Measurements from ENCODE around the gene RFTN1. TPM values are rescaled to one million over a fixed set of nuclear protein-coding genes. Genes with fewer than 3 reads are reported as not detected.

RFTN1 gene
- total RNA-seq, 1 donor from 2014 or later, result 84.1 TPM

- peaks cover 4% of the 10 kb centered on the region for H3K9me3 Mint-ChIP-seq (ENCODE audit: unreplicated experiment)
- H3K4me3 Mint-ChIP-seq (ENCODE audit: unreplicated experiment), result no peak overlapping the region
- no peak for TF ChIP-seq CTCF (IDR thresholded peaks at IDR 0.05)
- no peak for DNase-seq (ENCODE audit: extremely low spot score, unreplicated experiment)
- peaks cover 14% of the 10 kb centered on the region for H3K4me1 Mint-ChIP-seq (ENCODE audit: unreplicated experiment)
- peaks cover 10% of the 10 kb centered on the region for H3K27me3 Mint-ChIP-seq (ENCODE audit: unreplicated experiment)
- H3K27ac Mint-ChIP-seq (ENCODE audit: unreplicated experiment), result no peak overlapping the region
- H3K36me3 Mint-ChIP-seq (ENCODE audit: unreplicated experiment), result no peaks in the 10 kb centered on the region
Observed at GRCh38 chr3:16546186-16547010, 32.9 kb upstream of the RFTN1 start.

- no peak overlapping the region for H3K4me3 Mint-ChIP-seq (ENCODE audit: unreplicated experiment)
- no peak overlapping the region for H3K27ac Mint-ChIP-seq (ENCODE audit: unreplicated experiment)
- no peak for DNase-seq (ENCODE audit: extremely low spot score, unreplicated experiment)
- peaks cover 4% of the 10 kb centered on the region for H3K9me3 Mint-ChIP-seq (ENCODE audit: unreplicated experiment)
- no peak for TF ChIP-seq CTCF (IDR thresholded peaks at IDR 0.05)
- no peaks in the 10 kb centered on the region for H3K36me3 Mint-ChIP-seq (ENCODE audit: unreplicated experiment)
- peaks cover 18% of the 10 kb centered on the region for H3K27me3 Mint-ChIP-seq (ENCODE audit: unreplicated experiment)
- peaks cover 8% of the 10 kb centered on the region for H3K4me1 Mint-ChIP-seq (ENCODE audit: unreplicated experiment)
Observed at GRCh38 chr3:16545413-16546185, 32.1 kb upstream of the RFTN1 start.

- Mint-ChIP-seq H3K4me1 (ENCODE audit: unreplicated experiment) (no peaks in the 10 kb centered on the region), H3K4me3 (ENCODE audit: unreplicated experiment) (no peak overlapping the region), H3K27me3 (ENCODE audit: unreplicated experiment) (peaks cover 31% of the 10 kb centered on the region), H3K27ac (ENCODE audit: unreplicated experiment) (no peak overlapping the region), H3K9me3 (ENCODE audit: unreplicated experiment) (peaks cover 4% of the 10 kb centered on the region), H3K36me3 (ENCODE audit: unreplicated experiment) (no peaks in the 10 kb centered on the region)
- no peak for DNase-seq (ENCODE audit: extremely low spot score, unreplicated experiment)
- TF ChIP-seq CTCF (IDR thresholded peaks at IDR 0.05), result no peak
Observed at GRCh38 chr3:16543242-16543864, 29.9 kb upstream of the RFTN1 start.

- Mint-ChIP-seq H3K27me3 (ENCODE audit: unreplicated experiment) (peaks cover 32% of the 10 kb centered on the region), H3K4me3 (ENCODE audit: unreplicated experiment) (no peak overlapping the region), H3K4me1 (ENCODE audit: unreplicated experiment) (peaks cover 35% of the 10 kb centered on the region), H3K9me3 (ENCODE audit: unreplicated experiment) (peaks cover 3% of the 10 kb centered on the region), H3K27ac (ENCODE audit: unreplicated experiment) (no peak overlapping the region), H3K36me3 (ENCODE audit: unreplicated experiment) (no peaks in the 10 kb centered on the region)
- no peak for DNase-seq (ENCODE audit: extremely low spot score, unreplicated experiment)
- no peak for TF ChIP-seq CTCF (IDR thresholded peaks at IDR 0.05)
Observed at GRCh38 chr3:16538507-16538906, 25.0 kb upstream of the RFTN1 start.

- Mint-ChIP-seq H3K4me3 (ENCODE audit: unreplicated experiment) (no peak overlapping the region), H3K9me3 (ENCODE audit: unreplicated experiment) (peaks cover 3% of the 10 kb centered on the region), H3K36me3 (ENCODE audit: unreplicated experiment) (no peaks in the 10 kb centered on the region), H3K4me1 (ENCODE audit: unreplicated experiment) (peaks cover 36% of the 10 kb centered on the region), H3K27ac (ENCODE audit: unreplicated experiment) (no peak overlapping the region), H3K27me3 (ENCODE audit: unreplicated experiment) (peaks cover 30% of the 10 kb centered on the region)
- TF ChIP-seq CTCF (IDR thresholded peaks at IDR 0.05), result no peak
- DNase-seq (ENCODE audit: extremely low spot score, unreplicated experiment), result no peak
Observed at GRCh38 chr3:16536996-16537395, 23.5 kb upstream of the RFTN1 start.

Measured in osteocyte (in vitro differentiated cells).